Memory B cell (primary cell): ENCODE results near the gene KCNJ6.

Source experiments
- ATAC-seq: fragments of 150-1000 bp; cut with Tn5 transposase; 2 replicates; pipeline ENCODE4 v1.10.0; 2021; ENCODE audit warnings: low read depth, mild to moderate bottlenecking, moderate library complexity
- DNase-seq, 2 donors: peaks; one replicate each; pipeline ENCODE4 v3.0.0; 2022; ENCODE audit warnings: low spot score in 2 of 2
- H3K27ac Mint-ChIP-seq: one replicate; pipeline ENCODE4 v1.8.0; 2022; ENCODE audit warnings: mild to moderate bottlenecking, moderate library complexity, mixed read lengths
- H3K27me3 Mint-ChIP-seq: one replicate; pipeline ENCODE4 v1.8.0; 2022; ENCODE audit warnings: mixed read lengths
- H3K36me3 Mint-ChIP-seq: one replicate; pipeline ENCODE4 v1.8.0; 2022; ENCODE audit warnings: mild to moderate bottlenecking, mixed read lengths
- H3K4me1 Mint-ChIP-seq: one replicate; pipeline ENCODE4 v1.8.0; 2022; ENCODE audit warnings: mixed read lengths
- H3K4me3 Mint-ChIP-seq: one replicate; pipeline ENCODE4 v1.8.0; 2022; ENCODE audit warnings: mild to moderate bottlenecking, moderate library complexity, mixed read lengths
- H3K9me3 Mint-ChIP-seq: one replicate; pipeline ENCODE4 v1.8.0; 2022; ENCODE audit warnings: mixed read lengths

Gene KCNJ6

GRCh38 chr21:37886726-37887299 is 29.4 kb downstream of the KCNJ6 start:
- H3K27me3 Mint-ChIP-seq = peaks cover 5% of the 10 kb centered on the region
- ATAC-seq (no peak), DNase-seq (no peak)
- H3K9me3 Mint-ChIP-seq = no peaks in the 10 kb centered on the region
- peaks cover 1% of the 10 kb centered on the region for H3K36me3 Mint-ChIP-seq
- H3K4me1 Mint-ChIP-seq = no peaks in the 10 kb centered on the region
- no peak overlapping the region for H3K4me3 Mint-ChIP-seq
- H3K27ac Mint-ChIP-seq = no peak overlapping the region

GRCh38 chr21:37886120-37886519 is 30.1 kb downstream of the KCNJ6 start:
- ATAC-seq (no peak), DNase-seq (no peak)
- peaks cover 1% of the 10 kb centered on the region for H3K36me3 Mint-ChIP-seq
- H3K9me3 Mint-ChIP-seq = no peaks in the 10 kb centered on the region
- no peaks in the 10 kb centered on the region for H3K4me1 Mint-ChIP-seq
- H3K4me3 Mint-ChIP-seq = no peak overlapping the region
- no peak overlapping the region for H3K27ac Mint-ChIP-seq
- peaks cover 5% of the 10 kb centered on the region for H3K27me3 Mint-ChIP-seq

- H3K27ac Mint-ChIP-seq = no peak overlapping the region
- ATAC-seq = no peak
Observed at GRCh38 chr21:37878946-37879660, 37.2 kb downstream of the KCNJ6 start.

GRCh38 chr21:37877888-37878684 is 38.2 kb downstream of the KCNJ6 start:
- no peak overlapping the region for H3K4me3 Mint-ChIP-seq
- H3K36me3 Mint-ChIP-seq = no peaks in the 10 kb centered on the region
- no peaks in the 10 kb centered on the region for H3K9me3 Mint-ChIP-seq
- DNase-seq = no peak
- no peaks in the 10 kb centered on the region for H3K4me1 Mint-ChIP-seq
- no peak for ATAC-seq
- no peak overlapping the region for H3K27ac Mint-ChIP-seq
- H3K27me3 Mint-ChIP-seq = peaks cover 7% of the 10 kb centered on the region

More at GRCh38 chr21:37878946-37879660, 37.2 kb downstream of the KCNJ6 start:
- Mint-ChIP-seq H3K4me3 (no peak overlapping the region), H3K4me1 (no peaks in the 10 kb centered on the region), H3K9me3 (no peaks in the 10 kb centered on the region), H3K27me3 (peaks cover 7% of the 10 kb centered on the region), H3K36me3 (no peaks in the 10 kb centered on the region)
- no peak for DNase-seq

- no peak overlapping the region for H3K27ac Mint-ChIP-seq
Observed at GRCh38 chr21:37877171-37877570, 39.1 kb downstream of the KCNJ6 start.

GRCh38 chr21:37876561-37876960 is 39.7 kb downstream of the KCNJ6 start:
- H3K27ac Mint-ChIP-seq = no peak overlapping the region

More at GRCh38 chr21:37877171-37877570, 39.1 kb downstream of the KCNJ6 start:
- Mint-ChIP-seq H3K4me1 (no peaks in the 10 kb centered on the region), H3K4me3 (no peak overlapping the region), H3K9me3 (no peaks in the 10 kb centered on the region), H3K27me3 (peaks cover 7% of the 10 kb centered on the region), H3K36me3 (no peaks in the 10 kb centered on the region)
- no peak for ATAC-seq
- no peak for DNase-seq

GRCh38 chr21:37874904-37875780 is 41.1 kb downstream of the KCNJ6 start:
- no peaks in the 10 kb centered on the region for H3K36me3 Mint-ChIP-seq
- ATAC-seq (no peak), DNase-seq (no peak)
- H3K4me3 Mint-ChIP-seq = no peak overlapping the region
- H3K4me1 Mint-ChIP-seq = no peaks in the 10 kb centered on the region
- H3K9me3 Mint-ChIP-seq = no peaks in the 10 kb centered on the region
- H3K27ac Mint-ChIP-seq = no peak overlapping the region
- H3K27me3 Mint-ChIP-seq = peaks cover 7% of the 10 kb centered on the region

More at GRCh38 chr21:37876561-37876960, 39.7 kb downstream of the KCNJ6 start:
- no peak for DNase-seq
- Mint-ChIP-seq H3K27me3 (peaks cover 7% of the 10 kb centered on the region), H3K36me3 (no peaks in the 10 kb centered on the region), H3K4me3 (no peak overlapping the region), H3K9me3 (no peaks in the 10 kb centered on the region), H3K4me1 (no peaks in the 10 kb centered on the region)
- no peak for ATAC-seq

- H3K4me1 Mint-ChIP-seq = no peaks in the 10 kb centered on the region
- H3K36me3 Mint-ChIP-seq = no peaks in the 10 kb centered on the region
- no peak overlapping the region for H3K4me3 Mint-ChIP-seq
- no peaks in the 10 kb centered on the region for H3K9me3 Mint-ChIP-seq
- no peak overlapping the region for H3K27ac Mint-ChIP-seq
- H3K27me3 Mint-ChIP-seq = peaks cover 6% of the 10 kb centered on the region
- ATAC-seq (no peak), DNase-seq (no peak)
Observed at GRCh38 chr21:37874481-37874880, 41.8 kb downstream of the KCNJ6 start.

GRCh38 chr21:37873655-37874054 is 42.6 kb downstream of the KCNJ6 start:
- Mint-ChIP-seq H3K4me3 (no peak overlapping the region), H3K4me1 (no peaks in the 10 kb centered on the region), H3K9me3 (no peaks in the 10 kb centered on the region), H3K27ac (no peak overlapping the region), H3K27me3 (peaks cover under 1% of the 10 kb centered on the region), H3K36me3 (no peaks in the 10 kb centered on the region)
- no peak for DNase-seq
- ATAC-seq = no peak

GRCh38 chr21:37871121-37871862 is 45.0 kb downstream of the KCNJ6 start:
- H3K4me1 Mint-ChIP-seq = no peaks in the 10 kb centered on the region
- no peaks in the 10 kb centered on the region for H3K36me3 Mint-ChIP-seq
- ATAC-seq = no peak
- DNase-seq = no peak
- no peak overlapping the region for H3K27ac Mint-ChIP-seq
- H3K9me3 Mint-ChIP-seq = no peaks in the 10 kb centered on the region
- no peak overlapping the region for H3K4me3 Mint-ChIP-seq
- peaks cover 1% of the 10 kb centered on the region for H3K27me3 Mint-ChIP-seq

GRCh38 chr21:37870221-37870620 is 46.0 kb downstream of the KCNJ6 start:
- no peak for ATAC-seq
- Mint-ChIP-seq H3K4me3 (no peak overlapping the region), H3K9me3 (no peaks in the 10 kb centered on the region), H3K27ac (no peak overlapping the region), H3K36me3 (no peaks in the 10 kb centered on the region), H3K4me1 (no peaks in the 10 kb centered on the region), H3K27me3 (peaks cover 1% of the 10 kb centered on the region)
- DNase-seq = no peak

- DNase-seq (no peak), ATAC-seq (no peak)
- H3K4me3 Mint-ChIP-seq = no peak overlapping the region
- H3K36me3 Mint-ChIP-seq = no peaks in the 10 kb centered on the region
- H3K27ac Mint-ChIP-seq = no peak overlapping the region
- peaks cover 1% of the 10 kb centered on the region for H3K27me3 Mint-ChIP-seq
- H3K9me3 Mint-ChIP-seq = no peaks in the 10 kb centered on the region
- no peaks in the 10 kb centered on the region for H3K4me1 Mint-ChIP-seq
Observed at GRCh38 chr21:37869661-37870060, 46.6 kb downstream of the KCNJ6 start.
